DND-41 (cell line): Measurements from ENCODE around the gene CBR4.

Experiments
- ATAC-seq: fragments of 200-7000 bp; cut with Tn5 transposase; 3 replicates; pipeline ENCODE4 v1.9.1; 2021; ENCODE audit warnings: low read depth; ENCODE audit not compliant: insufficient read depth
- DNase-seq: peaks from one replicate; pipeline ENCODE4 v3.0.0-alpha.2; 2020
- H2AFZ ChIP-seq: 2 replicates; pipeline ENCODE4 v1.6.0; 2012; ENCODE audit warnings: low read depth, low read length
- H3K27ac ChIP-seq: 2 replicates; pipeline ENCODE4 v1.5.1; 2012; ENCODE audit warnings: low read length, inconsistent platforms
- H3K27me3 ChIP-seq: fragments of 200-600 bp; sonication (generic); 2 replicates; pipeline ENCODE4 v1.6.0; 2012; ENCODE audit warnings: low read length, mild to moderate bottlenecking, inconsistent platforms; ENCODE audit not compliant: insufficient read depth, poor library complexity
- H3K36me3 ChIP-seq: 2 replicates; pipeline ENCODE4 v1.5.1; 2012; ENCODE audit warnings: low read length, inconsistent platforms; ENCODE audit not compliant: insufficient read depth
- H3K4me1 ChIP-seq: 2 replicates; pipeline ENCODE4 v1.5.1; 2012; ENCODE audit warnings: mild to moderate bottlenecking, low read length; ENCODE audit not compliant: insufficient read depth
- H3K4me2 ChIP-seq: 2 replicates; pipeline ENCODE4 v1.6.0; 2012; ENCODE audit warnings: mild to moderate bottlenecking, moderate library complexity, low read length, inconsistent platforms; ENCODE audit not compliant: insufficient read depth
- H3K4me3 ChIP-seq, 2 experiments: fragments of 200-600 bp in 1 of 2; shearing (Covaris generic) in 1 of 2; 2 replicates each; pipeline ENCODE4 v1.5.1; 2012 to 2016; ENCODE audit warnings: inconsistent platforms in 2 of 2, low read length in 2 of 2, mild to moderate bottlenecking in 2 of 2, low read depth in 1 of 2, moderate library complexity in 1 of 2
- H3K79me2 ChIP-seq: 2 replicates; pipeline ENCODE4 v1.6.0; 2012; ENCODE audit warnings: low read length, inconsistent platforms; ENCODE audit not compliant: insufficient read depth
- H3K9ac ChIP-seq: 2 replicates; pipeline ENCODE4 v1.6.0; 2012; ENCODE audit warnings: low read depth, mild to moderate bottlenecking, inconsistent platforms, low read length, moderate library complexity
- H3K9me3 ChIP-seq: 2 replicates; pipeline ENCODE4 v1.5.1; 2012; ENCODE audit warnings: low read length, moderate library complexity, mild to moderate bottlenecking, inconsistent platforms; ENCODE audit not compliant: insufficient read depth, severe bottlenecking
- H4K20me1 ChIP-seq: 2 replicates; pipeline ENCODE4 v1.6.0; 2012; ENCODE audit warnings: low read length; ENCODE audit not compliant: insufficient read depth
- CTCF ChIP-seq: IDR thresholded peaks from 2 replicates; pipeline ENCODE4 v1.5.1; 2012; ENCODE audit warnings: borderline replicate concordance, low read length, moderate library complexity, mild to moderate bottlenecking; ENCODE audit not compliant: poor library complexity, severe bottlenecking; ENCODE audit errors: extremely low read depth
- EZH2 ChIP-seq: IDR thresholded peaks from 3 replicates; pipeline ENCODE4 v1.6.1; 2012; ENCODE audit warnings: borderline replicate concordance, low read depth, mild to moderate bottlenecking, moderate library complexity, low read length, inconsistent platforms; ENCODE audit not compliant: severe bottlenecking

The CBR4 gene

GRCh38 chr4:169031392-169031791, 21.3 kb upstream of the CBR4 start:
- H3K4me2 ChIP-seq: no peak overlapping the region
- no peak overlapping the region for H3K4me3 ChIP-seq
- no peaks in the 10 kb centered on the region for H3K36me3 ChIP-seq
- H3K27me3 ChIP-seq: peaks cover 8% of the 10 kb centered on the region
- H3K4me1 ChIP-seq: no peaks in the 10 kb centered on the region
- no peak overlapping the region for H3K9ac ChIP-seq
- no peak for ATAC-seq
- no peak overlapping the region for H2AFZ ChIP-seq
- no peaks in the 10 kb centered on the region for H4K20me1 ChIP-seq
- no peaks in the 10 kb centered on the region for H3K9me3 ChIP-seq
- TF ChIP-seq EZH2 (no peak), CTCF (no peak)
- no peak for DNase-seq
- H3K27ac ChIP-seq: no peak overlapping the region
- no peaks in the 10 kb centered on the region for H3K79me2 ChIP-seq

DNA sequence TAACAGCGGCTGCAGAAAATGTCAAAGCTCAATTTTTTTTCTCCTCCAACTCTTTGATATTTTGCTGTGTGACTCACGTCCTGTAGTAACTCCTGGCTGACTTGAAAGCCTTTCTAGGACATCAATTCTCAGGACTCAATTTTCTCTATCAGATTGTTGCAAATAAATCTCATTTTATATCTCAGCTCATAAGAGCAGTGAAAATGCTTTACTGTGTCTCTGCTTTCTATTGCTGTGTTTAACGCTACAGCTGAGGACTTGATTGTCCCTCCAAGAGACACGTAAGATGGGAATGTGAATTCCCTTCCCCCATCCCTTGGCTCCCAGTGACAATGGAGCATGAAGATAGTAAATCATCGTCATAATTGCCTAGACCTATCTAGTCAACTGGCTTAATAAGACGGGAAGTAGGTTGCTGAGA, 20.5 kb upstream of the CBR4 start:
- H3K4me1 ChIP-seq: no peaks in the 10 kb centered on the region
- TF ChIP-seq CTCF: no peak
- TF ChIP-seq EZH2: no peak
- no peak overlapping the region for H3K4me2 ChIP-seq
- no peaks in the 10 kb centered on the region for H3K36me3 ChIP-seq
- H3K9ac ChIP-seq: no peak overlapping the region
- H3K27ac ChIP-seq: no peak overlapping the region
- H3K9me3 ChIP-seq: no peaks in the 10 kb centered on the region
- H2AFZ ChIP-seq: no peak overlapping the region
- DNase-seq (no peak), ATAC-seq (no peak)
- no peaks in the 10 kb centered on the region for H3K79me2 ChIP-seq
- no peaks in the 10 kb centered on the region for H4K20me1 ChIP-seq
- no peak overlapping the region for H3K4me3 ChIP-seq
- H3K27me3 ChIP-seq: peaks cover 9% of the 10 kb centered on the region

DNA sequence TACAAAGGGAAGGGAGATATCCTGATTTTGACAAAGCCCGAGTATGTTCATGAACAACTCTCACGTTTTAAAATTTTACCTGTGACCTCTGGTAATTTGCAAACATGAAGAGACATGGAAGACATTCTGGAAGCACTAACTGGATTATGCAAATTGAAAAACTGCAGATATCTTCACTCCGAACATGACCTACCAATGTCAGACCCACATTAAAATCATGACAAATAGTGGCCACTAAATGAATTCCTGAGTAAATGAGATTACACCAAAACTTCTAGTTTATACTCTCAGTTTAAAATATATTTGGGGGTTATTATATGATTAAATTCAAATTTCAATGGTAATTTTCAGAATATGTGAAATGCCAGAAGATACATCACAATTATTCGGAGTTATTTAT, 19.9 kb upstream of the CBR4 start:
- DNase-seq (no peak), ATAC-seq (no peak)
- TF ChIP-seq CTCF: no peak
- TF ChIP-seq EZH2: no peak
- Histone ChIP-seq H2AFZ (no peak overlapping the region), H3K4me3 (no peak overlapping the region), H3K79me2 (no peaks in the 10 kb centered on the region), H3K27me3 (peaks cover 9% of the 10 kb centered on the region), H3K4me1 (no peaks in the 10 kb centered on the region), H4K20me1 (no peaks in the 10 kb centered on the region), H3K4me2 (no peak overlapping the region), H3K9ac (no peak overlapping the region), H3K36me3 (no peaks in the 10 kb centered on the region), H3K27ac (no peak overlapping the region), H3K9me3 (no peaks in the 10 kb centered on the region)

GRCh38 chr4:169027663-169028062, 17.6 kb upstream of the CBR4 start:
- no peak for ATAC-seq
- Histone ChIP-seq H3K79me2 (no peaks in the 10 kb centered on the region), H3K27ac (no peak overlapping the region), H3K9me3 (no peaks in the 10 kb centered on the region), H3K4me1 (no peaks in the 10 kb centered on the region), H3K4me3 (no peak overlapping the region), H3K4me2 (no peak overlapping the region), H2AFZ (no peak overlapping the region), H3K9ac (no peak overlapping the region), H4K20me1 (no peaks in the 10 kb centered on the region), H3K36me3 (no peaks in the 10 kb centered on the region), H3K27me3 (peaks cover 9% of the 10 kb centered on the region)
- DNase-seq: no peak
- TF ChIP-seq CTCF (no peak), EZH2 (no peak)
